ENCODE measurements around the gene RPRD2. TPM values are rescaled to one million over a fixed set of nuclear protein-coding genes. Genes with fewer than 3 reads are reported as not detected.
"Not testable (repeated sequence)": the region's sequence is repeated elsewhere in the genome, so short reads cannot be mapped to it uniquely, and the experiment has no call there.

RPRD2 gene
- total RNA-seq, 1 experiment from 2014 or later: 10.2 TPM

DNA sequence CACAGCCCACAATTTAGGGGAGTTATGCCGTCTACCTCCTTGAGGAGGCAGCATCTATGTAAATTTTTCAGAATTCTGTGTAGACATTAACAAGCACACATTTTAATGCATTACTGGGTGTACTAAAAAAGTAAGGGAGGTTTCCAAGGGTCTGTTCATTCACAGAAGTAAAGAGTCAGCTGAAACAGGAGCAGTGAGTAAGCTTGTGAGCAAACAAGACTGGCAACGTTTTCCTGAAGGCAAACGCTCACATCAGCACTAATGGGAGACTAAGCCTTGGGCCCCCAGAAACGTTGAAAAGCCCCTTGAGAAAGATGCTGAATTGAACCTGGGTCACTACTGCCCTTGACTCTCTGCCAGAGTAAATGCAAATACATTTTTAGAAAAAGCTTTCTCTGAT lies 25.7 kb downstream of the RPRD2 start:
- no peak for DNase-seq (ENCODE audit: low spot score)

DNA sequence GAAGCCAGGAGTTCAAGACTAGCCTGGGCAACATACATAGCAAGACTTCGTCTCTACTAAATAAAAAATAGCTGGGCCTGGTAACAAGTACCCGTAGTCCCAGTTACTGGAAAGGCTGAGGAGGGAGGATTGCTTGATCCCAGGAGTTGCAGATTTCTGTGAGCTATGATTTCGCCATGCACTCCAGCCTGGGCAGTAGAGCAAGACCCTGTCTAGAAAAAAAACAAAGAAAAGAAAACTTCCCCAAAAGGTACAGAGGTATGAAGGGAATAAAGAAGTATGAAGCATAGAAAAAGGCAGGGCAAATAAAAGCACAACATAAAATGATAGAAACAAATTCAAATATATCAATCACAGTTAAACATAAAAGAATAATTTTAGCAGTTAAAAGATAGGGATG lies 28.7 kb downstream of the RPRD2 start:
- no peak for DNase-seq (ENCODE audit: low spot score)

DNA sequence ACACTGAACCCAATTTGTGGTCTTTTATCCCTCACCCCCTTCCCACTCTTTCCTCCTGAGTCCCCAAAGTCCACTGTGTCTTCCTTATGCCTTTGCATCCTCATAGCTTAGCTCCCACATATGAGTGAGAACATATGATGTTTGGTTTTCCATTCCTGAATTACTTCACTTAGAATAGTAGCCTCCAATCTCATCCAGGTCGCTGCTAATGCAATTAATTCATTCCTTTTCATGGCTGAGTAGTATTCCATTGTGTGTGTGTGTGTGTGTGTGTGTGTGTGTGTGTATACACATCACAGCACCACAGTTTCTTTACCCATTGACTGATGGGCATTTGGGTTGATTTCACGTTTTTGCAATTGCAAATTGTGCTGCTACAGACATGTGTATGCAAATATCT lies 31.2 kb downstream of the RPRD2 start:
- not testable (repeated sequence) for DNase-seq (ENCODE audit: low spot score)

DNA sequence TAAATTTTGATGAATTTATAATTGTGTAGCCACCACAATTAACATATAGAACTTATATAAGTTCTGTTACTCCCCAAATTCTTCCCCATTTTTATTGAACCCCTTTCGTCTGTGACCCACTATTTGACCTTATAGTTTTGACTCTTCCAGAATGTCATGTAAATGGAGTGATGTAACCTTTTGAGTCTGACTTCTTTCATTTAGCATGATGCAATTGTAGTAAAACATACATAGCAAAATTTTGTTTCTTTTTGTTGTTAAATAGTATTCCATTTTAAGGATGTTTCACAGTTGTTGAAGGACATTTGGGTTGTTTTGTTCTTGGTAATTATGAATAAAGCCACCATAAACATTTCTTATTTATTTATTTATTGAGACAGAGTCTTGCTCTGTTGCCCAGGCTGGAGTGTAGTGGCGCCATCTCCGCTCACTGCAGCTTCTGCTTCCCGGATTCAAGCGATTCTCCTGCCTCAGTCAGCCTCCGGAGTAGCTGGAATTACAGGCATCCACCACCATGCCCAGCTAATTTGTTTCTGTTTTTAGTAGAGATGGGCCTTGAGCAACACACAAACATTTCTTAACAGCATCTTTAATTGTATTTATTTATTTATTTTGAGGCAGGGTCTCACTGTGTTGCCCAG lies 33.6 kb downstream of the RPRD2 start:
- DNase-seq (ENCODE audit: low spot score): no peak

DNA sequence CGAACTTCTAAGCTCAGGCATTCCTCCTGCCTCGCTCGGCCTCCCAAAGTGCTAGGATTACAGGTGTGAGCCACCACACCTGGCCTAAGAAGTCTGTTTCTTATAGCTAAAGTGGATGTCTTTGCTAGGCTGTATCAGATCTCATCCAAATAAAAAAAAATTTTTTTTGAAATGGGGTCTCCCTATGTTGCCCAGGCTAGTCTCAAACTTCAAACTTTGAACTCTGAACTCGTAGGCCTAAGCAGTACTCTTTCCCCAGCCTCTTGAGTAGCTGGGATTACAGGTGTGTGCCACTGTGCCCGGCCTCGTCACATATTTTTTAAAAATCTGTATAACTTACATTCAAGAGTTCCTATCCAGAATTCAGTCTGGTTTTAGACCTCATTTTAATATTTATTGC lies 40.5 kb downstream of the RPRD2 start:
- DNase-seq (ENCODE audit: low spot score): no peak

DNA sequence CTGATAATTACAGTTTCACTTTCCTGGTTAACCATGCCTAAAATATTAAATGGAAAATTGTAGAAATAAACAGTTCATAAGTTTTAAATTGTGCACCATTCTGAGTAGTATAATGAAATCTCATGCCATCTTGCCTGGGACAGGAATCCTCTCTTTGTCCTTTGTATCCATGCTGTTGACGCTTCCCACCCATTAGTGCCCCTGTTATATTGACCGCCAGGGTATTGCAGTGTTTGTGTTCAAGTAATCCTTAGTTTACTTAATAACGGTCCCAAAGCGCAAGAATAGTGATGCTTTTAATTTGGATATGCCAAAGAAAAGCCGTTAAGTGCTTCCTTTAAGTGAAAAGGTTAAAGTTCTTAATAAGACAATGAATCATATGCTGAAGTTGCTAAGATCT lies 41.7 kb downstream of the RPRD2 start:
- no peak for DNase-seq (ENCODE audit: low spot score)

DNA sequence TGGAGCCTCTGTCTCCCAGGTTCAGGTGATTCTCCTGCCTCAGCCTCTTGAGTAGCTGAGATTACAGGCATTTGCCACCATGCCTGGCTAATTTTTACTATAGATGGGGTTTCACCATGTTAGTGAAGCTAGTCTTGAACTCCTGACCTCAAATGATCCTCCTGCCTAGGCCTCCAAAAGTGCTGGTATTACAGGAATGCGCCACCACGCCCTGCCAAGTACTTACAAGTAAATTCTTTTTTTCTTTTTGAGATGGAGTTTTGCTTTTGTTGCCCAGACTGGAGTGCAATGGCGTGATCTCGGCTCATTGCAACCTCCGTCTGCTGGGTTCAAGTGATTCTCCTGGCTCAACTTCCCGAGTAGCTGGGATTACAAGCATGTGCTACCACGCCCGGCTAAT lies 42.5 kb downstream of the RPRD2 start:
- DNase-seq (ENCODE audit: low spot score): no peak

DNA sequence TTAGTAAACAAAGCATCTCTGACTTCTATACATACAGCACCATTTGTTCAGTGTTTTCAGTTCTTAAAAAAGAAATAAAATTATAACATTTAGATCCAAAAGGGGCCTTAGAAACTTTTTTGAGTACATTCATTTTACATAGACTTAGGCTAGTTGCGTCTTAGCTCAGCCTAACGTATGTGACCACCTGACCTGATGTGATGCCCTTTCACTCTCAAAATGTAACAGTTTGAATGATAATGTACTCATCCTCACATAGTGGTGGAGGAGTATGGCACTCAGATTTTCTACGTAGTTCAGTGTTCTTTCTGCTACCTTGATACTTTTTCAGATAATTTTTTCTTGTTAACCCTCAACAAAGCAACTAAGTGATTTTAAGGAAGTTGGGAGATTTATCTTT lies 43.4 kb downstream of the RPRD2 start:
- DNase-seq (ENCODE audit: low spot score): no peak

DNA sequence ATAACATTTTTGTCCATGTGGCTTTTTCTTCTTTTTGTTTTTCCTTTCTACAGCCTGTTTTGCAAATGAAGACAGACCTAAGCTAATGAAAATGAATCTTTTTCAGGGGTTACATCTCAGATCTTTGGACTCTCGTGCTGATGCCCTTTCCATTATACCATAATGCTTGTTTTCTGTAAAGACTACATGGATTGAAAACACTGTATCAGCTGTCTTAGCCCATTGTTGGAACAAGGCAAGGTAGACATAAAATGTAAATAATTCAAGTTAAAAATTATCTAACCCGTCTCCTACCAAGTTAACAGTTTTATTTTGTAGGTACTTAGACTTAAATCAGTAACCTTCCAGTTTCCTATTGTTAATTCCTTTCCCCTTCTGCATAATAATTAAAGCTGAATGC lies 44.9 kb downstream of the RPRD2 start:
- no peak for DNase-seq (ENCODE audit: low spot score)

DNA sequence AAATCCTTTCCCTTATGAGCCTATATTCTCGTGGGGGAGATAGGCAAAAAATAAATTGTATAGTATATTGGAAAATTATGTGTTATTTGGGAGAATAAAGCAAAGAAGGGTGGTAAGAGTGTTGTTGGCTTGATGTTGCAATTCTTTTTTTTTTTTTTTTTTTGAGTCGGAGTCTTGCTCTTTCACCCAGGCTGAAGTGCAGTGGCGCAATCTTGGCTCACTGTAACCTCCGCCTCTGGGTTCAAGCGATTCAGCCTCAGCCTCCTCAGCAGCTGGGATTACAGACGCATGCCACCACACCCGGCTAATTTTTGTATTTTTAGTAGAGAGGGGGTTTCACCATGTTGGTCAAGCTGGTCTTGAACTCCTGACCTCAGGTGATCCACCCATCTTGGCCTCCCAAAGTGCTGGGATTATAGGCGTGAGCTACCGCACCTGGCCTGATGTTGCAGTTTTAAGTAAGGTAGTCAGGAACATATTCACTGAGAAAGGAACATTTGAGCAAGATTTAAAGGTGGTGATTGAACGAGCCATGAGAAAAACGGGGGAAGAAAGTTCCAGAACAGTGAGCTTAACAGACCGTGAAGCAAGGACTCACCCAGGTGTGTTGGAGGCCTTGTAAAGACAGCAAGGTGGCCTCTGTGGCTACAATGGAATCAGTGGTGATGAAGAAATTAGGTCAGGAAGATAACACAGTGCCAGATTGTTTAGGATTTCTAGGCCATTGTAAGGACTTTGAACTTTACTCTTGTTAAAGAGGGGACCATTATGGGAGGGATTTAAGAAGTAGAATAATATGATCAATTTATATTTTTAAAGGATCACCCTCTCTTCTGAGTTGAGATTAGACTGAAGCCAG lies 45.8 kb downstream of the RPRD2 start:
- DNase-seq (ENCODE audit: low spot score): no peak

DNA sequence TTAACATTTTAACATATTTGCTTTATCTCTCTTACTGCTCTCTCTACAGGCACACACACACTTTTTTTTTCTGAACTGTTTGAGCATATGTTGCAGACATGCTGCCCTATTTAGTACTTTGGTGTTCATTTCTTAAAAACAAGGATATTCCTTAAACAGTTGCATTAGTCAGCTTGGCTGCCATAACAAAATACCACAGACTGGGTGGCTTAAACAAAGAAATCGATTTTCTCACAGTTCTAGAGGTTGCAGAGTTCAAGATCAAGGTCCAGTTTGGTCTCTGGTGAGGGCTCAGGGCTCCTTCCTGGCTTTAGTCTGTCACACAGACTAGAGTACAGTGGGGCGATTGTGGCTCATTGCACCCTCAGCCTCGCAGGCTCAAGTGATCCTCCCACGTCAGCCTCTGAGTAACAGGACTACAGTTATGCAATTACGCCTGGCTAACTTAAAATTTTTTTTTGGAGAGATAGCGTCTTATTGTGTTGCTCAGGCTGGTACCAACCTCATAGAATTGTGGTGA lies 46.7 kb downstream of the RPRD2 start:
- DNase-seq (ENCODE audit: low spot score): no peak

DNA sequence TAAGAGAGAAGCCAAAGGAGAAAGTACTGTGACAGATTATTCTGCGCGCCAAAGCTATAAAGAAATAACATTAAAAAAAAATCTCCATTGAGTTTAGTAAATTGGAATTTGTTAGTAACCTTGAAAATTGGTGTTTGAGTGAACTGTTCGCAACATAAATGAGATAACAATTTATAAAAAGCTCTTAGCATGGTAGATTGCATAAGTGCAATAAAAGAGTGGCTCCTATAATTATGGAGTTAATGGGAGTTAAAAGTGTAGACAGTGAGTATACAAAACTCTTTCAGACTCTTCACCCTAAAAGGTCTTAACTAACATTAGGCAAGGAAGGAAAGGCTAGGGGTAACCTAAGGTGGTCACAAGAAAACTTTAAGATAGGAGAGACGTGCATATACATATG lies 50.6 kb downstream of the RPRD2 start:
- no peak for DNase-seq (ENCODE audit: low spot score)

DNA sequence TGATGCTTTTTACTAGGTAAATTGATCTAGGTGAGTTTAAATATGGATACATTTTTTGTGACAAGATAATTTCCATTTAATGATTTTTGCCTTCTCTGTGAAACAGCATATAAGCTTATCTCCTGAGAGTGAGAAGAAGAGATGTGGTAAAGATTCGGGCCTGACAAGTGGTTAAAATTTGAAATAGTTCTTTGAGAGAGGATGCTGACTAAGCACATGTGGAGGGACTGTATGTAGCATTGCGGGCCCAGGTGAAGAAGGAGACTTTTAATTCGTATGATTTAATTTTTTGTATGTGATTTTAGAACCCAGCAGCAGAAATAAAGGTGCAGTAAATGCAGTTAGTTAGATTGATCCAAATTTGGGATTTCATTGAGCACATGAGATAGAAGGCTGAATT lies 51.9 kb downstream of the RPRD2 start:
- DNase-seq (ENCODE audit: low spot score): no peak

DNA sequence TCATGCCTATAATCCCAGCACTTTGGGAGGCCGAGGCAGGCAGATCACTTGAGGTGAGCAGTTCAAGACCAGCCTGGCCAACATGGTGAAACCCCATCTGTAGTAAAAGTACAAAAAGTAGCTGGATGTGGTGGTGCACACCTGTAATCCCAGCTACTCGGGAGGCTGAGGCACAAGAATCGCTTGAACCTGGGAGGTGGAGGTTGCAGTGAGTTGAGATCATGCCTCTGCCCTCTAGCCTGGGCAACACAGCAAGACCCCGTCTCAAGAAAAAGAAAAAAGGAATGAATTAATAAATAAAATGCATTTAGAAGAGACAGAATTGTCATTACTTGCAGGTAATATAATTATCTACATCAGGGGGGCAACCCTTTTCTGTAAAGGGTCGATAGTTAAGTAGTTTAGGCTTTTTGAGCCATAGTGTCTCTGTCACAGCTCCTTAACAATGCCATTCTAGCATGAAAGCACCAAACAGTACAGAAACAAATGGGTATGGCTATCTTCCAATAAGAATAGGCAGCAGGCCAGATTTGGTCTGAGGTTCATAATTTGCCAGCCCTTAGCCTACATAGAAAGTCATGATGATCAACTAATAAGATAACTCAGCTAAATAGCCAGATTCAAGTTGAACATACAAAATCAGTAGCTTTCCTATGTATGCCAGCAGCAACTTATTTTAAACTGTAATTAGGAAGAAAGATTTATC lies 56.8 kb downstream of the RPRD2 start:
- DNase-seq (ENCODE audit: low spot score): no peak

DNA sequence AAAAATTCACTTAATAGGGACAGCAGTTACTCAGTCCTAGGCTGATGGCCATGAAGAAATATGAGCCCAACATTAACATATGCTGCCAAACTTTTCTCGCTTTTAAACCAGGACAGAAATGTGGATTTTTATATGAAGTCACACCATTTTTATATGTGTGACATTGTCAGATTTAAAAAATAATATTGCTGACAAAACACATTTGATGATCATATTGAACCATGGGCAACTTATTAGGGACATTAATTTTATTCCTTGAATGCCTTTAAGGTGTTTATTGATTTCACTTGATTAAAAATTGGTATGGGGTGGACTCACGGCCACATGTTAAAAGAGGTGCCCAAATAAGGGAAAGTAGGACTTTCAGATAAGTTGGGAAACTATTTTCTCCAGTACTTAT lies 58.6 kb downstream of the RPRD2 start:
- no peak for DNase-seq (ENCODE audit: low spot score)

DNA sequence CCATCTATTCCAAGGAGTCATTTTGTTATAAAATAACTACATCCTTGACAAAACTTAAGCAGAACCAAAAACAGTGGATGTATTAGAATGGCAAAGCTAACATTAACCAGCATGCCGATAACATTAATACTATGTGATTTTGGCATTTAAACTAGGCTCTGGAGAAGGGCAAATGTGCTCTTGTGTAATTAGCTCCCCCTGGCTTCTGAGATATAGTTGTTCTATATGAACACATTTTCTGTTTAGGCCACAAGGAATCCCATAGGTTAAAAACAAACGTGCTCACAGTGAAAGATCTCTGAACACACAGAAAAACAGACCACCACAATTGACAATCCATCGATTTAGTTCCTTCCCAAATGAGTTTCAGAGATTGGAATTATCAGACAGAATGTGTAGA lies 65.9 kb downstream of the RPRD2 start:
- DNase-seq (ENCODE audit: low spot score): no peak

DNA sequence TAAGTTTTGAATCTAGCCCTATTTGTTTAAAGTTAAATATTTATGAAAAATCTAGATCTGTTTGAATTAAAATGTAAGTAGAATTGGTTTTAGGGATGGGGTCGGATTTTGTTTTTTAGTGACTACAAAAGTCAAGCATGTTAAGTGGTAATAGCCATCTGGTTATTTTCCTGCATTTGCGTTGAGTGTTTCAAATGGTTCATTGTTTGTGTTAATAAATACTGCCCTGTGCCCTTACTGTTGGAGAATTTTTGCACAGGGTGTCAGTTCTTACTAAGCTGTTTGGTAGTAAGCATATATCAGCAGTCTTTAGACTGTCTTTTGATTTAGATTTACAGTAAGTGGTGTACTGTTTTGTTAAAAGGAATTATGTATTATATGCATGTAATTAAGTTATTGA lies 77.2 kb downstream of the RPRD2 start:
- DNase-seq (ENCODE audit: low spot score): no peak

DNA sequence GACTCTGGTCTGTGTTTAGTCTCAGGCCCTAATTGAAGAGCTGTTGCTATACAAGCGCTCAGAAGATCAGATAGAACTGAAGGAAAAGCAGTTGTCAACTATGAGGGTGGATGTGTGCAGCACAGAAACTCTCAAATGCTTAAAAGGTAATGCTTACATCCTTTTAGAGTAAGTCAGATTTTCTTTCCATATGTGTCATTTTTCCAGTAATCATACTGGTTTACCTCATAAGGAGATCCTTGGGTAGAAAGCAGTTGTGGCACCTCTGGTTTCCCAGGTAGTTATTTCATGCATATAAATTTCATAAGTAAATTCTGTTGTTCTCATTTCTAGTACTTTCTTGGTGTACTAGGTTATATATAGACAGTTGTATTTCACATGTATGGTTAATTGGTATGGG lies 80.3 kb downstream of the RPRD2 start:
- no peak for DNase-seq (ENCODE audit: low spot score)

DNA sequence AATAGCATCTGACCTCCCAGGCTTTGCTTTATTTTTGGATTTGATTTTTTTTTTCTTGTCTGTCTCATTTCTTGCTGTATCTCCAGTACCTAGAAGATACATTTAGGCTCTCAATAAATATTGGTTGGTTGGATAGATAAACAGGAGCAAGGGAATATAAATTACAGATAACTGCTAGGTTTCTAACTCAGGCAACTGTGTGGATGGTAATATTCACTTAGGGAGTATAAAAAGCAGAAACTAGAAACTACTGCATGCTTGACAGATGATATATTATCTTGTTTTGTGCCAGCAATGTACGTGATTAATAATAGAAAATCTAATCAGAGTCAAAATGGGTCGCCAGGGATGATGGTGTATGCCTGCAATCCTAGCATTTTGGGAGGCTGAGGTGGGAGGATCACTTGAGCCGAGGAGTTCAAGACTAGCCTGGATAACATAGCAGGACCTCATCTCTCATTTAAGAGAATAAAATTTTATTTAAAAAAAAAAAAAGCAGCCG lies 92.2 kb downstream of the RPRD2 start:
- DNase-seq (ENCODE audit: low spot score): no peak

DNA sequence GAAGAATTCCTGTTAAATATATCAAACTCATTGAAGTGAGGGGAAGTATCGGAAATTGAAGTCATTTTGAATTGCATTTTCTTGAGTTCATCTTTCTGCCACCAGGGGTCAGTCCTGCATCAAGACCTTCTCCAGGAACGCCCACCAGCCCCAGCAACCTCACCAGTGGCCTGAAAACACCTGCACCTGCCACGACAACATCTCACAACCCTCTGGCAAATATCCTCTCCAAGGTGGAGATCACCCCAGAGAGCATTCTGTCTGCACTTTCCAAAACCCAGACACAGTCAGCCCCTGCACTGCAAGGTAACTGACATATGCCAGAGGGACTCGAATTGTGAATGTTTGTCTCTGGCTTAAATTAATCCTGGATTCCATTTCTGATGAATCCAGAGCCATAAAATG lies 100.5 kb downstream of the RPRD2 start:
- peak; percentile 34 for DNase-seq (ENCODE audit: low spot score)

DNA sequence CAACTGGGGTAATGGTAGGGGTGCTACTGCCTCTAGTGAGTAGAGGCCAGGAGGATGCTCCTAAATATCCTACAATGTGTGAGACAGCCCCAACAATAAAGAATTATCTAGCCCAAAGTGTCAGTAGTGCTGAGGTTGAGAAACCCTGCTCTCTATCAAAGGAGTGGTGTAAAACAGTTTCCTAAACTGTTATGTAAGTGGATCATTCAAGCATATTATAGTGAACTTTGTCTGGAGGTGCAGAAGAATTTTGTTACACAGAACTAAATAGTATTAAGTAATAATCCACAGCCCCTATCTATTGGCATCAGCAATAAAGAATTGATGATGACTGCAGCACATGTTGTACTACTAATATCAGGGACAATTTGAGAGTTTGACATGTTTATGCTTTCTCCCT lies 103.0 kb downstream of the RPRD2 start:
- DNase-seq (ENCODE audit: low spot score): no peak

DNA sequence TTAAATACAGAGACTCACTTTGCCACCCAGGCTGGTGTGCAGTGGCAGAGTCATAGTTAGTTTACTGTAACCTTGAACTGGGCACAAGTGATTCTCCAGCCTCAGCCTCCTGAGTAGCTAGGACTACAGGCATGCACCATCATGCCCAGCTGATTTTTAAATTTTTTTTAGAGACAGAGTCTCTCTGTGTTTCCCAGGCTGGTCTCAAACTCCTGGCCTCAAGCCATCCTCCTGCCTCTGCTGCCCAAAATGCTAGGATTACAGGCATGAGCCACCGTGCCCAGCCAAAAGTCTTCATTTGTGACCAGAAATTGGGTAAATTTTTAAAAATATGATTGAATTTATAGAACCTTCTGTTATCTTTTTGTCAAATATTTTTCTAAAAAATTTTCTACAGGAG lies 105.3 kb downstream of the RPRD2 start:
- no peak for DNase-seq (ENCODE audit: low spot score)
